OCI-LY1 (cell line): ENCODE results near the gene PCDH10.

Experiments used
- H2AFZ ChIP-seq: fragments of 200-600 bp; sonication (generic), shearing (Covaris generic); 2 replicates; pipeline ENCODE4 v1.6.0; 2014; ENCODE audit warnings: antibody characterized with exemption, mild to moderate bottlenecking, low read length
- H3F3A ChIP-seq: fragments of 200-600 bp; sonication (generic), shearing (Covaris generic); 2 replicates; pipeline ENCODE4 v1.6.0; 2014; ENCODE audit warnings: mild to moderate bottlenecking, antibody characterized with exemption, low read length, moderate library complexity; ENCODE audit not compliant: insufficient read depth
- H3K27ac ChIP-seq: fragments of 200-600 bp; sonication (generic); 2 replicates; pipeline ENCODE4 v1.5.1; 2014; ENCODE audit warnings: low read length, mixed run types, mild to moderate bottlenecking, low read depth; ENCODE audit not compliant: poor library complexity, severe bottlenecking
- H3K27me3 ChIP-seq: fragments of 200-600 bp; sonication (generic); 2 replicates; pipeline ENCODE4 v1.6.0; 2014; ENCODE audit warnings: antibody characterized with exemption, mild to moderate bottlenecking, low read length, moderate library complexity; ENCODE audit not compliant: insufficient read depth
- H3K36me3 ChIP-seq: fragments of 200-600 bp; sonication (generic); 2 replicates; pipeline ENCODE4 v1.6.1; 2014; ENCODE audit warnings: mild to moderate bottlenecking, antibody characterized with exemption, low read length, moderate library complexity, mixed read lengths; ENCODE audit not compliant: insufficient read depth
- H3K4me1 ChIP-seq: fragments of 200-600 bp; sonication (generic); 2 replicates; pipeline ENCODE4 v1.5.1; 2014; ENCODE audit warnings: mild to moderate bottlenecking, low read length, moderate library complexity; ENCODE audit not compliant: insufficient read depth, severe bottlenecking
- H3K4me2 ChIP-seq: fragments of 200-600 bp; sonication (generic), shearing (Covaris generic); 2 replicates; pipeline ENCODE4 v1.6.1; 2014; ENCODE audit warnings: low read length
- H3K4me3 ChIP-seq: fragments of 200-600 bp; sonication (generic); 2 replicates; pipeline ENCODE4 v1.5.1; 2014; ENCODE audit warnings: low read length, low read depth, mild to moderate bottlenecking, mixed read lengths; ENCODE audit not compliant: poor library complexity, severe bottlenecking
- H3K79me2 ChIP-seq: fragments of 200-600 bp; shearing (Covaris generic); 2 replicates; pipeline ENCODE4 v1.6.1; 2016; ENCODE audit warnings: mixed run types, low read length, mixed read lengths; ENCODE audit not compliant: insufficient read depth
- H3K9ac ChIP-seq: fragments of 200-600 bp; sonication (generic), shearing (Covaris generic); 2 replicates; pipeline ENCODE4 v1.6.1; 2014; ENCODE audit warnings: mild to moderate bottlenecking, low read length, mixed read lengths
- H3K9me2 ChIP-seq: fragments of 200-600 bp; sonication (generic), shearing (Covaris generic); 2 replicates; pipeline ENCODE4 v1.6.1; 2014; ENCODE audit warnings: low read depth, mild to moderate bottlenecking, low read length, mixed read lengths
- H3K9me3 ChIP-seq: fragments of 200-600 bp; shearing (Covaris generic); 2 replicates; pipeline ENCODE4 v1.6.1; 2014; ENCODE audit warnings: low read length, mixed read lengths
- H4K20me1 ChIP-seq: fragments of 200-600 bp; sonication (generic), shearing (Covaris generic); 2 replicates; pipeline ENCODE4 v1.6.0; 2016; ENCODE audit warnings: mild to moderate bottlenecking, low read length; ENCODE audit not compliant: insufficient read depth
- EZH2 ChIP-seq: fragments of 200-600 bp; sonication (generic), shearing (Covaris generic); IDR thresholded peaks from 2 replicates; pipeline ENCODE4 v1.8.0; 2017; ENCODE audit warnings: borderline replicate concordance, mixed run types, mild to moderate bottlenecking, antibody characterized with exemption, low read length, moderate library complexity, mixed read lengths
- TF ChIP-seq, protein P1 (sequence below): fragments of 200-600 bp; sonication (generic), shearing (Covaris generic); IDR thresholded peaks from 2 replicates; pipeline ENCODE4 v1.5.1; 2017; ENCODE audit warnings: mild to moderate bottlenecking, antibody characterized with exemption, low read length, moderate library complexity, mixed read lengths

PCDH10 gene

DNA sequence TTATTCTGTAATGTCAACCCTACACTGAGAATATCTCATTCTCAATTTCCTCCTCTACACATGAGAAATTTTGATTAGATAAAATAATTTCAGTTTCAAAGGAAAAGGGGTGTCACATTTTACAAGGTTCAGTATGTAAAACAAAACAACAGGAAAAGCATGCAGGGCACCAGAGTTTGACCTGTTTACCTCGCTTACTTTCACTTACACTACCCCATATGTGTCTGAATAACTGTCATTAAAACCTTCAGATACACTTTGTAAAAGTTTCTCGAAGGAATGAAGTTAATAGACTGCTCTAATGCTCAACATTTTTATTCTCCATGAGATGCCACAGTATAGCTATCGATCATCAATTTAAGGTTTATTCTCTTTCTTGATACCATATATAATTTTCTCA, 12.3 kb upstream of the PCDH10 start:
- Histone ChIP-seq H3K4me3 (no peak overlapping the region), H3K36me3 (no peaks in the 10 kb centered on the region), H3K27me3 (no peaks in the 10 kb centered on the region), H3K9me3 (no peaks in the 10 kb centered on the region), H3K27ac (no peak overlapping the region), H3K4me1 (peaks cover 9% of the 10 kb centered on the region), H3F3A (no peaks in the 10 kb centered on the region), H3K9ac (no peak overlapping the region), H3K9me2 (no peaks in the 10 kb centered on the region), H4K20me1 (no peaks in the 10 kb centered on the region), H3K4me2 (no peak overlapping the region), H2AFZ (0 out of 2 replicates have a peak overlapping the region, but pooled peaks have one; percentile 59), H3K79me2 (no peaks in the 10 kb centered on the region)
- no peak for TF ChIP-seq EZH2
- TF ChIP-seq, protein P1, sequence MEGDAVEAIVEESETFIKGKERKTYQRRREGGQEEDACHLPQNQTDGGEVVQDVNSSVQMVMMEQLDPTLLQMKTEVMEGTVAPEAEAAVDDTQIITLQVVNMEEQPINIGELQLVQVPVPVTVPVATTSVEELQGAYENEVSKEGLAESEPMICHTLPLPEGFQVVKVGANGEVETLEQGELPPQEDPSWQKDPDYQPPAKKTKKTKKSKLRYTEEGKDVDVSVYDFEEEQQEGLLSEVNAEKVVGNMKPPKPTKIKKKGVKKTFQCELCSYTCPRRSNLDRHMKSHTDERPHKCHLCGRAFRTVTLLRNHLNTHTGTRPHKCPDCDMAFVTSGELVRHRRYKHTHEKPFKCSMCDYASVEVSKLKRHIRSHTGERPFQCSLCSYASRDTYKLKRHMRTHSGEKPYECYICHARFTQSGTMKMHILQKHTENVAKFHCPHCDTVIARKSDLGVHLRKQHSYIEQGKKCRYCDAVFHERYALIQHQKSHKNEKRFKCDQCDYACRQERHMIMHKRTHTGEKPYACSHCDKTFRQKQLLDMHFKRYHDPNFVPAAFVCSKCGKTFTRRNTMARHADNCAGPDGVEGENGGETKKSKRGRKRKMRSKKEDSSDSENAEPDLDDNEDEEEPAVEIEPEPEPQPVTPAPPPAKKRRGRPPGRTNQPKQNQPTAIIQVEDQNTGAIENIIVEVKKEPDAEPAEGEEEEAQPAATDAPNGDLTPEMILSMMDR: no peak

DNA sequence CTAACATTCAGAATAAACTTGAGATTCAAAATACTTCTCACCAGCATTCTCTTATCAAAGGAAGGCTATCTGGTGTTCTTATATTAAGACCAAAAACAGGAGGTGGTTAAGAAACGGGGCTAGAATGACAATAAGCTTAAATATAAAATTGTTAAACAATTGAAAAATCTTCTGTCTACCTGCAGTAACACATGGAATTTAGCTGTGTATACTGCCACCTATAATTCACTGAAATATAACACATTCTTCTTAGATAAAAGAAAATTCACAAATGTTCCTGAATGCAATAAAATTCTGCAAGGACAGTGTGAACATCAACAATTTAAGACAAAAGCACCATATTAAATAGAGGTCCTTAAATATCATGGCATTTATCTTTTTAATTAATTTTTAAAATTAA, 11.5 kb upstream of the PCDH10 start:
- Histone ChIP-seq H3K4me3 (no peak overlapping the region), H4K20me1 (no peaks in the 10 kb centered on the region), H3K9ac (no peak overlapping the region), H3K36me3 (no peaks in the 10 kb centered on the region), H3K27me3 (no peaks in the 10 kb centered on the region), H3K27ac (no peak overlapping the region), H3K9me2 (no peaks in the 10 kb centered on the region), H2AFZ (no peak overlapping the region), H3K4me1 (peaks cover 7% of the 10 kb centered on the region), H3K4me2 (no peak overlapping the region), H3F3A (no peaks in the 10 kb centered on the region), H3K79me2 (no peaks in the 10 kb centered on the region), H3K9me3 (no peaks in the 10 kb centered on the region)
- TF ChIP-seq, protein P1: peak; percentile 27; the same call in 1 of the 2 replicates
- no peak for TF ChIP-seq EZH2

DNA sequence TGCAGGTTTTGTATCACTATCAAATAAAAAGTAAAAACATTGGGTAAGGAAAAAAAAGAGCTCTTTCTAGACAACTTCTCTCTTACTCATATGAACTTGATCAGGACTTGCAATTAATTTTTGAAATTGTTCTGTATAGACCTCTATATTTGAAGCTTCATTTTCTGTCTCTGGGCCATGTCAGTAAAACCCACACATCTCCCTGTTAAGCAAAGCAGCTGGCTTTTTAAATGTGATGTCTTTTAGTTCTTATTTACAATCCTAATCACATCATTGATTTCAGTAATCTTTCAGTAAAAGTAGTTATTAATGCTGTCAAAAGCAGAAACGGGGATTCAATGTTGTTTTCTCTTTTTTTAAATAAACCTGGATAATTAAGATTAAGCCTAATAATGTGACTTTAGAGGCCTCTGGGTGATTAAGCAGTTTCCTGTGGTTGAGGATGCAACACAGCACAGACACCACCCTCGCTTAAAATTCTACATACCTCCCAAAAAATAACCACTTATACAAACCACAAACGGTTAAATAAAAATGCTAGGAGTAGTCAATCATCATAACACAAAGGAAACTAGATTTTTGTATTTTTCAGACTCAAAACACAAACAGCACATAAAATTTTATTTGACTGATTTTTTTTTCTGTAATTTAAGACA, 5.2 kb upstream of the PCDH10 start:
- peaks cover 39% of the 10 kb centered on the region for H3K4me1 ChIP-seq
- peak overlapping the region; percentile 99 for H2AFZ ChIP-seq
- peaks cover 9% of the 10 kb centered on the region for H3K9me3 ChIP-seq
- H3K9me2 ChIP-seq: no peaks in the 10 kb centered on the region
- H3K9ac ChIP-seq: peak overlapping the region; percentile 16
- H3K79me2 ChIP-seq: no peaks in the 10 kb centered on the region
- peak overlapping the region; percentile 22 for H3K4me2 ChIP-seq
- H3F3A ChIP-seq: no peaks in the 10 kb centered on the region
- no peaks in the 10 kb centered on the region for H3K27me3 ChIP-seq
- H4K20me1 ChIP-seq: no peaks in the 10 kb centered on the region
- H3K4me3 ChIP-seq: no peak overlapping the region
- peak overlapping the region; percentile 33 for H3K27ac ChIP-seq
- TF ChIP-seq, protein P1: no peak
- TF ChIP-seq EZH2: no peak
- H3K36me3 ChIP-seq: no peaks in the 10 kb centered on the region
